GM12878 (cell line): Measurements from ENCODE around the gene DAB2IP. TPM values are rescaled to one million over a fixed set of nuclear protein-coding genes. Genes with fewer than 3 reads are reported as not detected.

Experiments used
- BMI1 ChIP-seq: fragments of 450-650 bp; IDR thresholded peaks from 2 replicates; pipeline ENCODE4 v1.6.1; 2016; ENCODE audit warnings: mild to moderate bottlenecking, moderate library complexity, borderline replicate concordance
- BRCA1 ChIP-seq: IDR thresholded peaks from 2 replicates; pipeline ENCODE4 v1.6.1; 2011; ENCODE audit warnings: low read depth, low read length, improper control_type of control experiment
- CEBPZ ChIP-seq: fragments of 150-350 bp; IDR thresholded peaks from 2 replicates; pipeline ENCODE4 v1.6.1; 2016; ENCODE audit warnings: low read depth, low read length
- IKZF1 ChIP-seq: fragments of 450-650 bp; conservative IDR thresholded peaks from 2 replicates; pipeline ENCODE4 v1.6.1; 2017; ENCODE audit warnings: antibody characterized with exemption, mild to moderate bottlenecking
- NR2F1 ChIP-seq: fragments of 450-650 bp; conservative IDR thresholded peaks from 2 replicates; pipeline ENCODE4 v1.6.1; 2017; ENCODE audit warnings: mild to moderate bottlenecking
- POU2F2 ChIP-seq: IDR thresholded peaks from 3 replicates; pipeline ENCODE4 v1.6.1; 2011; ENCODE audit warnings: low read depth, mild to moderate bottlenecking, low read length, borderline replicate concordance
- WRNIP1 ChIP-seq: IDR thresholded peaks from 2 replicates; pipeline ENCODE4 v1.6.1; 2011; ENCODE audit warnings: low read depth, low read length, improper control_type of control experiment, borderline replicate concordance
- ZBED1 ChIP-seq: IDR thresholded peaks from 2 replicates; pipeline ENCODE4 v1.6.1; 2016; ENCODE audit warnings: borderline replicate concordance
- polyA plus RNA-seq, 11 experiments: library from polyadenylated mRNA; depleted of rRNA in 4 of 11; unstranded in 6 of 11; stranded (reverse) in 5 of 11; fragments of >200 nt; fragmentation: Nextera tagmentation in 4 of 11; fragmentation: Illumina TruSeq in 1 of 11; extraction: Ambion mirVana in 4 of 11; extraction: Trizol in 1 of 11; gene quantifications; 1 replicate in 1 of 11; 2 replicates in 10 of 11; pipeline versions ENCODE4 v1.2.1 to v1.2.3, GENCODE V29; 2011 to 2016; ENCODE audit warnings: inconsistent platforms in 2 of 11, missing spikeins in 2 of 11, low read depth in 1 of 11
- total RNA-seq, 4 experiments: library from RNA; depleted of rRNA in 3 of 4; stranded (reverse); fragments of >200 nt in 3 of 4; fragmentation: Illumina TruSeq in 1 of 4; extraction: Trizol in 1 of 4; gene quantifications; 2 replicates each; pipeline versions ENCODE4 v1.2.1 to v1.2.3, GENCODE V29; 2013 to 2021
- TF ChIP-seq, protein P1 (sequence below): IDR thresholded peaks from 2 replicates; pipeline ENCODE4 v1.6.1; 2012; ENCODE audit warnings: low read depth, low read length, improper control_type of control experiment
- TF ChIP-seq, protein P2 (sequence below): fragments of 450-650 bp; IDR thresholded peaks from 2 replicates; pipeline ENCODE4 v1.6.1; 2017; ENCODE audit warnings: mild to moderate bottlenecking, moderate library complexity
- TF ChIP-seq, protein P3 (sequence below): fragments of 450-650 bp; IDR thresholded peaks from 2 replicates; pipeline ENCODE4 v1.6.1; 2017; ENCODE audit warnings: borderline replicate concordance

Gene DAB2IP
- total and polyA plus RNA-seq, 10 of the 15 experiments (the other 5 are each of a cell fraction or from before 2014, with no cell fraction given): 0.03 to 0.38 (median 0.14) TPM; not detected in 6

DNA sequence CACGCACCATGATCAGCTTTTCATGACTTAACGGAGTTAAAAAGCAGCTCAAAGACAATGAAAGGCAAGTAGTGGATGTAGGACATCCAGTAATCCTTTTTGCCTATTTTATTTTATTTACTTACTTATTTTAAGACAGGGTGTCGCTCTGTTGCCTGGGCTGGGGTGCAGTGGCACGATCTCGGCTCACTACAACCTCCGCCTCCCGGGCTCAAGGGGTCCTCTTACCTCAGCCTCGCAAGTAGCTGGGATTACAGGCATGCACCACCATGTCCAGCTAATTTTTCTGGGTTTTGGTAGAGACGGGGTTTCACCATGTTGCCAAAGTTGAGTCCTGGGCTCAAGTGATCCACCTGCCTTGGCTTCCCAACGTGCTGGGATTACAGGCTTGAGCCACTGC lies 148.9 kb downstream of the DAB2IP start (continued):
- TF ChIP-seq, protein P1, sequence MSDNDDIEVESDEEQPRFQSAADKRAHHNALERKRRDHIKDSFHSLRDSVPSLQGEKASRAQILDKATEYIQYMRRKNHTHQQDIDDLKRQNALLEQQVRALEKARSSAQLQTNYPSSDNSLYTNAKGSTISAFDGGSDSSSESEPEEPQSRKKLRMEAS: no peak
- TF ChIP-seq CEBPZ (no peak), IKZF1 (no peak), BRCA1 (no peak), WRNIP1 (no peak), NR2F1 (no peak), ZBED1 (no peak), POU2F2 (no peak), BMI1 (no peak)
- TF ChIP-seq, protein P2, sequence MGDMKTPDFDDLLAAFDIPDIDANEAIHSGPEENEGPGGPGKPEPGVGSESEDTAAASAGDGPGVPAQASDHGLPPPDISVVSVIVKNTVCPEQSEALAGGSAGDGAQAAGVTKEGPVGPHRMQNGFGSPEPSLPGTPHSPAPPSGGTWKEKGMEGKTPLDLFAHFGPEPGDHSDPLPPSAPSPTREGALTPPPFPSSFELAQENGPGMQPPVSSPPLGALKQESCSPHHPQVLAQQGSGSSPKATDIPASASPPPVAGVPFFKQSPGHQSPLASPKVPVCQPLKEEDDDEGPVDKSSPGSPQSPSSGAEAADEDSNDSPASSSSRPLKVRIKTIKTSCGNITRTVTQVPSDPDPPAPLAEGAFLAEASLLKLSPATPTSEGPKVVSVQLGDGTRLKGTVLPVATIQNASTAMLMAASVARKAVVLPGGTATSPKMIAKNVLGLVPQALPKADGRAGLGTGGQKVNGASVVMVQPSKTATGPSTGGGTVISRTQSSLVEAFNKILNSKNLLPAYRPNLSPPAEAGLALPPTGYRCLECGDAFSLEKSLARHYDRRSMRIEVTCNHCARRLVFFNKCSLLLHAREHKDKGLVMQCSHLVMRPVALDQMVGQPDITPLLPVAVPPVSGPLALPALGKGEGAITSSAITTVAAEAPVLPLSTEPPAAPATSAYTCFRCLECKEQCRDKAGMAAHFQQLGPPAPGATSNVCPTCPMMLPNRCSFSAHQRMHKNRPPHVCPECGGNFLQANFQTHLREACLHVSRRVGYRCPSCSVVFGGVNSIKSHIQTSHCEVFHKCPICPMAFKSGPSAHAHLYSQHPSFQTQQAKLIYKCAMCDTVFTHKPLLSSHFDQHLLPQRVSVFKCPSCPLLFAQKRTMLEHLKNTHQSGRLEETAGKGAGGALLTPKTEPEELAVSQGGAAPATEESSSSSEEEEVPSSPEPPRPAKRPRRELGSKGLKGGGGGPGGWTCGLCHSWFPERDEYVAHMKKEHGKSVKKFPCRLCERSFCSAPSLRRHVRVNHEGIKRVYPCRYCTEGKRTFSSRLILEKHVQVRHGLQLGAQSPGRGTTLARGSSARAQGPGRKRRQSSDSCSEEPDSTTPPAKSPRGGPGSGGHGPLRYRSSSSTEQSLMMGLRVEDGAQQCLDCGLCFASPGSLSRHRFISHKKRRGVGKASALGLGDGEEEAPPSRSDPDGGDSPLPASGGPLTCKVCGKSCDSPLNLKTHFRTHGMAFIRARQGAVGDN: no peak
- TF ChIP-seq, protein P3, sequence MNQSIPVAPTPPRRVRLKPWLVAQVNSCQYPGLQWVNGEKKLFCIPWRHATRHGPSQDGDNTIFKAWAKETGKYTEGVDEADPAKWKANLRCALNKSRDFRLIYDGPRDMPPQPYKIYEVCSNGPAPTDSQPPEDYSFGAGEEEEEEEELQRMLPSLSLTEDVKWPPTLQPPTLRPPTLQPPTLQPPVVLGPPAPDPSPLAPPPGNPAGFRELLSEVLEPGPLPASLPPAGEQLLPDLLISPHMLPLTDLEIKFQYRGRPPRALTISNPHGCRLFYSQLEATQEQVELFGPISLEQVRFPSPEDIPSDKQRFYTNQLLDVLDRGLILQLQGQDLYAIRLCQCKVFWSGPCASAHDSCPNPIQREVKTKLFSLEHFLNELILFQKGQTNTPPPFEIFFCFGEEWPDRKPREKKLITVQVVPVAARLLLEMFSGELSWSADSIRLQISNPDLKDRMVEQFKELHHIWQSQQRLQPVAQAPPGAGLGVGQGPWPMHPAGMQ: no peak
